ENCODE results near the gene KBTBD2.

DNA sequence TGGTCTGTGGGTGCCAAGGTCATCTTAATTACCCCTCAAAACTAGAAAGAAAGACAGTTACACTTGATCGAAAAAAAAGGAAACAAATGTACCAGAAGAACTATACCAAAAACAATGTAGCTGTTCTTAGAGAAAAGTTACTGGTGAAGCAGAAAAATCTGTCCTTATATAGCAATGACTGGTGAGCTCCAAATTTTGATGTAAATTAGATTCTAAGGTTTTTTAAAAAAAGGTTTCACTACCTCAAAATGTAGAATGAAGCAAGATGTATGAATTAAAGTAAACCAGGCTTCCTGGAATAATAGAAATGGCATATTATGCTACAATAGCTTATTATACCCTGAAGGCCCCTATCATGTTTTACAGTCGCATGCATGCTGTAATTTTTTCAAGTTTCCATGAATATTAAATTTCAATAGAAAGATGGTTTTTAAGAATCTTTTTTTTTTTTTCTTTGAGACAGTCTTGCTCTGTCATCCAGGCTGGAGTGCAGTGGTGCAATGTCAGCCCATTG is 37.3 kb upstream of the KBTBD2 start:
- TF ChIP-seq, protein P1, sequence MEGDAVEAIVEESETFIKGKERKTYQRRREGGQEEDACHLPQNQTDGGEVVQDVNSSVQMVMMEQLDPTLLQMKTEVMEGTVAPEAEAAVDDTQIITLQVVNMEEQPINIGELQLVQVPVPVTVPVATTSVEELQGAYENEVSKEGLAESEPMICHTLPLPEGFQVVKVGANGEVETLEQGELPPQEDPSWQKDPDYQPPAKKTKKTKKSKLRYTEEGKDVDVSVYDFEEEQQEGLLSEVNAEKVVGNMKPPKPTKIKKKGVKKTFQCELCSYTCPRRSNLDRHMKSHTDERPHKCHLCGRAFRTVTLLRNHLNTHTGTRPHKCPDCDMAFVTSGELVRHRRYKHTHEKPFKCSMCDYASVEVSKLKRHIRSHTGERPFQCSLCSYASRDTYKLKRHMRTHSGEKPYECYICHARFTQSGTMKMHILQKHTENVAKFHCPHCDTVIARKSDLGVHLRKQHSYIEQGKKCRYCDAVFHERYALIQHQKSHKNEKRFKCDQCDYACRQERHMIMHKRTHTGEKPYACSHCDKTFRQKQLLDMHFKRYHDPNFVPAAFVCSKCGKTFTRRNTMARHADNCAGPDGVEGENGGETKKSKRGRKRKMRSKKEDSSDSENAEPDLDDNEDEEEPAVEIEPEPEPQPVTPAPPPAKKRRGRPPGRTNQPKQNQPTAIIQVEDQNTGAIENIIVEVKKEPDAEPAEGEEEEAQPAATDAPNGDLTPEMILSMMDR (IDR thresholded peaks at IDR 0.05; ENCODE audit: insufficient read depth, low read length, poor library complexity, severe bottlenecking), result no peak
- no peak for TF ChIP-seq EZH2phosphoT487 (conservative IDR thresholded peaks at IDR 0.05; ENCODE audit: low read length)

Data from SU-DHL-6 (cell line).